ENCODE results near the gene PCDH1. TPM values are rescaled to one million over a fixed set of nuclear protein-coding genes. Genes with fewer than 3 reads are reported as not detected.

Gene PCDH1
- total and polyA plus RNA-seq, 3 donors from 2014 or later: 5.6 to 10.6 (median 9.6) TPM

DNA sequence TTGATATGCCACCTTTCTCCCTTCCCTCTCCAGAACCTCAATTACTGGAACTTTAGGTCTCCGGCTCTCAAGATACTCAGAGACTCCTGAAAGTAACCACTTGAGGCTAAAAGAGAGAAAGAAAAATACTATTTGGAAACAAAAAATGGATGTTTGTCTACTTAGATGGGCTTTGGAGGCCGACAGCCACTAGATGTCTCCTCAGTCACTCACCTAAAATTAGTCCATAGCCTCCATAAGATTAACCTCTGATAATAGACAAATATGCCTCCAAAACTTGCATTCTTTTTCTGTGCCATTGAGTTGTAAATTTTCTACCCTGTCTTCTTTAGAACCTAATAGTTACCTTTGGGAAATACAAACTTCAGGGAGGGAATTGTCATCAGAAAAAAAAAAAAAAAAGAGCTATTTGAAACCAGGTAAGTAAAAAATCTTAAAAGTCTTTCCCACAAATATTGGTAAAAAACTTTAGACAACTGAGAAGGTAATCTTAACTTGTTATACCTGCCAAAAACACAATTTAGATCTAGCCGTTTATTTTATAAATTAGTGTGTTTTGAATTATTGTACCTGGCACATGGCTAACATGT is 11.2 kb upstream of the PCDH1 start:
- Histone ChIP-seq H3K9me3 (no peaks in the 10 kb centered on the region), H3K4me1 (no peaks in the 10 kb centered on the region), H3K36me3 (ENCODE audit: low read depth, missing control alignments) (no peaks in the 10 kb centered on the region), H3K27me3 (no peaks in the 10 kb centered on the region), H3K4me3 (no peak overlapping the region), H3K27ac (no peak overlapping the region)
- intact Hi-C loops (cut with DNase I; ENCODE audit: low total_unique reads): loop anchor here (10.0 kb wide), 1 partner anchor 65 kb away; the partner anchor contains the start of gene PCDH12
- 50 to 58% methylated on average over 3 of the region's 3 CpGs for WGBS, 2 donors
- TF ChIP-seq CTCF (IDR thresholded peaks at IDR 0.05) (no peak), POLR2A (IDR thresholded peaks at IDR 0.05) (no peak)
- DNase-seq: no peak

GRCh38 chr5:141883892-141884318 is 5.7 kb upstream of the PCDH1 start:
- no peaks in the 10 kb centered on the region for H3K27me3 ChIP-seq
- no peak overlapping the region for H3K4me3 ChIP-seq
- intact Hi-C loops (cut with DNase I; ENCODE audit: low total_unique reads): loop anchor here (10.0 kb wide), 1 partner anchor 71 kb away; the partner anchor contains the start of gene PCDH12
- H3K4me1 ChIP-seq: peaks cover 13% of the 10 kb centered on the region
- H3K36me3 ChIP-seq (ENCODE audit: low read depth, missing control alignments): no peaks in the 10 kb centered on the region
- H3K9me3 ChIP-seq: no peaks in the 10 kb centered on the region
- WGBS, 2 donors: 15 to 25% methylated on average over 8 of the region's 8 CpGs
- TF ChIP-seq CTCF (IDR thresholded peaks at IDR 0.05) (no peak), POLR2A (IDR thresholded peaks at IDR 0.05) (no peak)
- H3K27ac ChIP-seq: no peak overlapping the region
- no peak for DNase-seq

- WGBS, 2 donors: 3 to 4% methylated on average over 5 to 31 of the region's 35 CpGs
- intact Hi-C loops (cut with DNase I; ENCODE audit: low total_unique reads): loop anchor here (10.0 kb wide), 1 partner anchor 71 kb away; the partner anchor contains the start of gene PCDH12
- peak; percentile 58 for DNase-seq
- no peaks in the 10 kb centered on the region for H3K27me3 ChIP-seq
- H3K4me3 ChIP-seq: no peak overlapping the region
- H3K27ac ChIP-seq: no peak overlapping the region
- H3K4me1 ChIP-seq: peaks cover 18% of the 10 kb centered on the region
- TF ChIP-seq CTCF (IDR thresholded peaks at IDR 0.05): no peak
- TF ChIP-seq POLR2A (IDR thresholded peaks at IDR 0.05): no peak
- no peaks in the 10 kb centered on the region for H3K9me3 ChIP-seq
- no peaks in the 10 kb centered on the region for H3K36me3 ChIP-seq (ENCODE audit: low read depth, missing control alignments)
Measured at GRCh38 chr5:141883184-141883891, 5.1 kb upstream of the PCDH1 start.

- Histone ChIP-seq H3K4me1 (peaks cover 21% of the 10 kb centered on the region), H3K36me3 (ENCODE audit: low read depth, missing control alignments) (no peaks in the 10 kb centered on the region), H3K9me3 (no peaks in the 10 kb centered on the region), H3K27ac (no peak overlapping the region), H3K27me3 (no peaks in the 10 kb centered on the region), H3K4me3 (no peak overlapping the region)
- TF ChIP-seq CTCF (IDR thresholded peaks at IDR 0.05) (no peak), POLR2A (IDR thresholded peaks at IDR 0.05) (no peak)
- DNase-seq: no peak
- 24 to 38% methylated on average over 9 to 13 of the region's 13 CpGs for WGBS, 2 donors
- intact Hi-C loops (cut with DNase I; ENCODE audit: low total_unique reads): loop anchor here (10.0 kb wide), 1 partner anchor 72 kb away; the partner anchor contains the start of gene PCDH12
Measured at GRCh38 chr5:141882594-141883183, 4.5 kb upstream of the PCDH1 start.

Measured in testis (tissue), 3 donors.